Ishikawa (cell line): Measurements from ENCODE around the gene UBE2R2.

Experiments used
- CEBPB ChIP-seq: IDR thresholded peaks from 2 replicates; pipeline ENCODE4 v1.6.1; 2012
- CREB1 ChIP-seq: IDR thresholded peaks from 2 replicates; pipeline ENCODE4 v1.6.1; 2012; ENCODE audit warnings: low read depth
- TEAD4 ChIP-seq: IDR thresholded peaks from 2 replicates; pipeline ENCODE4 v1.6.1; 2012

DNA sequence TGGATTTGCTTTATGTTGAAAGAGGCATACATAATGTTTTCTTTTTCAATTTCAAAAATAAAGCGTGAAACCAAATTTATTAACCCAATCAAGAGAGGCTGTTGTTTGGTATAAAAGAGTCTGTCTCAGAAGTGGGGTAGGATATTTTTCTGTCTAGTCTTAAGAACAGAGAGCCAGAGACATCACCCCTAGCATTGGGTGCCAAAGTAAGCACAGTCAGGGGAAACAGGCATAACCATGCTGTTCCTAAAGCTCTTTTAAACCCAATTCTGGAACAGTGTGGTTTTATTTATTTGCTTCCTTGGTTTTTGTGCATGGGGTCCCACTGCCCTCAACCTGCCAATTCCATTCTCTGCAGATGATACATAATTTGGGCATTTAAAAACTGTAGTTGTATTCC lies 88.2 kb downstream of the UBE2R2 start:
- TF ChIP-seq TEAD4 (no peak), CEBPB (no peak), CREB1 (no peak)
